GM10248 (cell line): Measurements from ENCODE around the gene LILRB1.
"Not testable (repeated sequence)": the region's sequence is repeated elsewhere in the genome, so short reads cannot be mapped to it uniquely, and the experiment has no call there.

ENCODE experiments used
- CTCF ChIA-PET: fragments of 300-600 bp; sonication (Branson Sonifier 250); formaldehyde crosslinking; extraction: SDS; loops from one replicate; lab custom pipeline; 2021; ENCODE audit warnings: antibody characterized with exemption; lab: Yijun Ruan, JAX
- POLR2A ChIA-PET: fragments of 350-650 bp; sonication (Branson Sonifier 250); formaldehyde crosslinking; extraction: SDS; loops from one replicate; lab custom pipeline; 2020; ENCODE audit warnings: antibody characterized with exemption; lab: Yijun Ruan, JAX
- DNase-seq: peaks from one replicate; pipeline ENCODE4 v3.0.0; 2012; ENCODE audit errors: extremely low spot score
- TF ChIP-seq, protein P1 (sequence below): IDR thresholded peaks from 2 replicates; pipeline ENCODE4 v1.5.1; 2012; ENCODE audit warnings: mild to moderate bottlenecking, low read depth; ENCODE audit errors: extremely low read depth, missing control alignments, control extremely low read depth

LILRB1 gene

GRCh38 chr19:54677217-54677616 is 46.9 kb downstream of the LILRB1 start:
- ChIA-PET CTCF (interaction anchor here (1.2 to 21.8 kb wide), 5 partner anchors 10 to 200 kb away, joined by 3 to 542 read pairs (median 7); partner anchors contain the start of gene LILRB4), POLR2A (no interaction called here)
- no peak for DNase-seq
- TF ChIP-seq, protein P1, sequence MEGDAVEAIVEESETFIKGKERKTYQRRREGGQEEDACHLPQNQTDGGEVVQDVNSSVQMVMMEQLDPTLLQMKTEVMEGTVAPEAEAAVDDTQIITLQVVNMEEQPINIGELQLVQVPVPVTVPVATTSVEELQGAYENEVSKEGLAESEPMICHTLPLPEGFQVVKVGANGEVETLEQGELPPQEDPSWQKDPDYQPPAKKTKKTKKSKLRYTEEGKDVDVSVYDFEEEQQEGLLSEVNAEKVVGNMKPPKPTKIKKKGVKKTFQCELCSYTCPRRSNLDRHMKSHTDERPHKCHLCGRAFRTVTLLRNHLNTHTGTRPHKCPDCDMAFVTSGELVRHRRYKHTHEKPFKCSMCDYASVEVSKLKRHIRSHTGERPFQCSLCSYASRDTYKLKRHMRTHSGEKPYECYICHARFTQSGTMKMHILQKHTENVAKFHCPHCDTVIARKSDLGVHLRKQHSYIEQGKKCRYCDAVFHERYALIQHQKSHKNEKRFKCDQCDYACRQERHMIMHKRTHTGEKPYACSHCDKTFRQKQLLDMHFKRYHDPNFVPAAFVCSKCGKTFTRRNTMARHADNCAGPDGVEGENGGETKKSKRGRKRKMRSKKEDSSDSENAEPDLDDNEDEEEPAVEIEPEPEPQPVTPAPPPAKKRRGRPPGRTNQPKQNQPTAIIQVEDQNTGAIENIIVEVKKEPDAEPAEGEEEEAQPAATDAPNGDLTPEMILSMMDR = no peak

DNA sequence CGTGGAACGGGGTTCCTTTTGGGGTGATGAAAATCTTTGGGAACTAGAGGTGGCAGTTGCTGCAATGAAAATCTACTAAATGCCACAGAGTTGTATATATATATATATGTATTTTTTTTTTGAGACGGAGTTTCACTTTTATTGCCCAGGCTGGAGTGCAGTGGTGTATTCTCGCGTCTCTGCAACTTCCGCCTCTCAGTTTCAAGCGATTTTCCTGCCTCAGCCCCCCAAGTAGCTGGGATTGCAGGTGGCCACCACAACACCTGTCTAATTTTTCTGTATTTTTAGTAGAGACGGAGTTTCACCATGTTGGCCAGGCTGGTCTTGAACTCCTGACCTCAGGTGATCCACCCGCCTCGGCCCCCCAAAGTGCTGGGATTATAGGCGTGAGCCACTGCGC is 51.3 kb downstream of the LILRB1 start:
- DNase-seq, POLR2A ChIA-PET: not testable (repeated sequence)
- CTCF ChIA-PET = interaction anchor here (2.8 to 21.8 kb wide), 2 partner anchors 21 to 203 kb away, joined by 20 to 542 read pairs; partner anchors contain the start of gene LILRB4

GRCh38 chr19:54682306-54682856 is 52.1 kb downstream of the LILRB1 start:
- no peak for DNase-seq
- TF ChIP-seq, protein P1 = no peak
- POLR2A ChIA-PET = no interaction called here
- CTCF ChIA-PET = interaction anchor here (3.1 to 21.8 kb wide), 2 partner anchors 22 to 204 kb away, joined by 16 to 542 read pairs; partner anchors contain the start of gene LILRB4

- TF ChIP-seq, protein P1 = no peak
- ChIA-PET POLR2A (no interaction called here), CTCF (interaction anchor here (3.1 to 21.8 kb wide), 2 partner anchors 24 to 206 kb away, joined by 16 to 542 read pairs; partner anchors contain the start of gene LILRB4)
- no peak for DNase-seq
Measured at GRCh38 chr19:54684527-54684926, 54.2 kb downstream of the LILRB1 start.
